Measurements from ENCODE around the gene ACADS. TPM values are rescaled to one million over a fixed set of nuclear protein-coding genes. Genes with fewer than 3 reads are reported as not detected.

Gene ACADS
- total RNA-seq, 1 donor from 2014 or later, result 36.9 TPM

GRCh38 chr12:120757226-120757742 is 31.7 kb downstream of the ACADS start:
- no peak for DNase-seq (ENCODE audit: low spot score)

- no peak for DNase-seq (ENCODE audit: low spot score)
Measured at GRCh38 chr12:120757949-120758348, 32.3 kb downstream of the ACADS start.

- no peak for DNase-seq (ENCODE audit: low spot score)
Measured at GRCh38 chr12:120758798-120759590, 33.4 kb downstream of the ACADS start.

- DNase-seq (ENCODE audit: low spot score), result no peak
Measured at GRCh38 chr12:120759591-120760348, 34.1 kb downstream of the ACADS start.

GRCh38 chr12:120760349-120761254 is 35.0 kb downstream of the ACADS start:
- DNase-seq (ENCODE audit: low spot score), result no peak

GRCh38 chr12:120761519-120761934 is 35.9 kb downstream of the ACADS start:
- DNase-seq (ENCODE audit: low spot score), result peak; percentile 20

GRCh38 chr12:120762086-120762485 is 36.5 kb downstream of the ACADS start:
- no peak for DNase-seq (ENCODE audit: low spot score)

- no peak for DNase-seq (ENCODE audit: low spot score)
Measured at GRCh38 chr12:120763250-120763649, 37.6 kb downstream of the ACADS start.

- no peak for DNase-seq (ENCODE audit: low spot score)
Measured at GRCh38 chr12:120764816-120765215, 39.2 kb downstream of the ACADS start.

GRCh38 chr12:120766566-120766965 is 40.9 kb downstream of the ACADS start:
- DNase-seq (ENCODE audit: low spot score), result no peak

- DNase-seq (ENCODE audit: low spot score), result no peak
Measured at GRCh38 chr12:120767071-120768024, 41.7 kb downstream of the ACADS start.

- DNase-seq (ENCODE audit: low spot score), result no peak
Measured at GRCh38 chr12:120771097-120771496, 45.5 kb downstream of the ACADS start.

- DNase-seq (ENCODE audit: low spot score), result no peak
Measured at GRCh38 chr12:120774169-120774916, 48.7 kb downstream of the ACADS start.

- no peak for DNase-seq (ENCODE audit: low spot score)
Measured at GRCh38 chr12:120775862-120776552, 50.4 kb downstream of the ACADS start.

GRCh38 chr12:120783197-120783596 is 57.6 kb downstream of the ACADS start:
- no peak for DNase-seq (ENCODE audit: low spot score)

GRCh38 chr12:120784804-120785203 is 59.2 kb downstream of the ACADS start:
- no peak for DNase-seq (ENCODE audit: low spot score)

- DNase-seq (ENCODE audit: low spot score), result no peak
Measured at GRCh38 chr12:120787889-120788288, 62.3 kb downstream of the ACADS start.

All from mucosa of gallbladder (tissue), 1 donor.